Endothelial cell of umbilical vein (primary cell): ENCODE measurements around the gene TEX26. TPM values are rescaled to one million over a fixed set of nuclear protein-coding genes. Genes with fewer than 3 reads are reported as not detected.

Experiments
- BruUV-seq: library from RNA; stranded (reverse); fragments of 400-500 nt; replicated peaks from 2 replicates; lab custom pipeline; 2021; lab: Mats Ljungman, UMichigan
- CTCF ChIA-PET: fragments of 300-600, 350-600 bp; sonication (Branson Sonifier 250); formaldehyde crosslinking; loops from one replicate; lab custom pipeline; 2021; ENCODE audit warnings: antibody characterized with exemption, inconsistent platforms; lab: Charles Lee
- POLR2A ChIA-PET: fragments of 300-600, 350-600 bp; sonication (Branson Sonifier 250); formaldehyde crosslinking; loops from one replicate; lab custom pipeline; 2021; ENCODE audit warnings: antibody characterized with exemption, inconsistent platforms; lab: Charles Lee
- DNase-seq: peaks from one replicate; pipeline ENCODE4 v3.0.0-alpha.2; 2011; ENCODE audit warnings: low read depth, low spot score
- FAIRE-seq: peaks from 2 replicates; lab custom pipeline; 2011; peaks lifted over from hg19 to GRCh38; lab: Jason Lieb, UNC
- H2AFZ ChIP-seq: 2 replicates; pipeline ENCODE4 v1.6.0; 2012; ENCODE audit warnings: low read depth, low read length, control low read depth, inconsistent platforms
- H3K27ac ChIP-seq: 2 replicates; pipeline ENCODE4 v1.5.1; 2011; ENCODE audit warnings: low read depth, mild to moderate bottlenecking, control low read depth, low read length, moderate library complexity; ENCODE audit not compliant: insufficient read depth
- H3K27me3 ChIP-seq, 2 experiments: 2 replicates each; pipeline versions ENCODE4 v1.6.0 to v1.6.1; 2011; ENCODE audit warnings: low read length in 2 of 2, mixed read lengths in 1 of 2; ENCODE audit not compliant: control insufficient read depth in 2 of 2, insufficient read depth in 2 of 2
- H3K36me3 ChIP-seq, 2 experiments: 2 replicates in 1 of 2; 3 replicates in 1 of 2; pipeline ENCODE4 v1.5.1; 2011; ENCODE audit warnings: low read length in 2 of 2, mild to moderate bottlenecking in 1 of 2, moderate library complexity in 1 of 2; ENCODE audit not compliant: control insufficient read depth in 2 of 2, insufficient read depth in 2 of 2; ENCODE audit errors: extremely low read depth in 1 of 2
- H3K4me1 ChIP-seq: 3 replicates; pipeline ENCODE4 v1.5.1; 2011; ENCODE audit warnings: mild to moderate bottlenecking, low read length; ENCODE audit not compliant: control insufficient read depth, insufficient read depth; ENCODE audit errors: extremely low read depth
- H3K4me2 ChIP-seq: 2 replicates; pipeline ENCODE4 v1.6.1; 2011; ENCODE audit warnings: low read length, control low read depth, mixed read lengths; ENCODE audit not compliant: insufficient read depth
- H3K4me3 ChIP-seq, 3 experiments: fragments of 200-600 bp in 1 of 3; sonication (generic), shearing (Covaris generic) in 1 of 3; replicated peaks in 1 of 3; 2 replicates each; pipeline ENCODE4 v1.5.1; 2011 to 2016; ENCODE audit warnings: control low read depth in 3 of 3, low read length in 3 of 3, mild to moderate bottlenecking in 2 of 3, inconsistent platforms in 1 of 3, low read depth in 1 of 3, moderate library complexity in 1 of 3; ENCODE audit not compliant: insufficient read depth in 1 of 3
- H3K79me2 ChIP-seq: 2 replicates; pipeline ENCODE4 v1.6.0; 2012; ENCODE audit warnings: low read length, inconsistent platforms; ENCODE audit not compliant: control insufficient read depth, insufficient read depth
- H3K9ac ChIP-seq: replicated peaks from 2 replicates; pipeline ENCODE3; 2011; ENCODE audit warnings: low read length, control low read depth; ENCODE audit not compliant: insufficient read depth; ENCODE audit errors: extremely low read depth
- H3K9me1 ChIP-seq: replicated peaks from 3 replicates; pipeline ENCODE4 v1.6.0; 2011; ENCODE audit warnings: mild to moderate bottlenecking, low read length; ENCODE audit not compliant: control insufficient read depth, insufficient read depth; ENCODE audit errors: extremely low read depth
- H3K9me3 ChIP-seq: replicated peaks from 2 replicates; pipeline ENCODE4 v1.5.1; 2012; ENCODE audit warnings: low read length, inconsistent platforms; ENCODE audit not compliant: control insufficient read depth, insufficient read depth
- H4K20me1 ChIP-seq: replicated peaks from 2 replicates; pipeline ENCODE3; 2011; ENCODE audit warnings: mild to moderate bottlenecking, low read length; ENCODE audit not compliant: control insufficient read depth, insufficient read depth; ENCODE audit errors: extremely low read depth
- CTCF ChIP-seq, 2 donors: IDR thresholded peaks; 1 replicate in 1 of 2; 2 replicates in 1 of 2; pipeline ENCODE4 v1.5.1; 2011; ENCODE audit warnings: low read length in 2 of 2, mild to moderate bottlenecking in 2 of 2, moderate library complexity in 2 of 2, control low read depth in 1 of 2, inconsistent platforms in 1 of 2, low read depth in 1 of 2; ENCODE audit not compliant: insufficient read depth in 1 of 2; ENCODE audit errors: extremely low read depth in 1 of 2
- EZH2 ChIP-seq: IDR thresholded peaks from 2 replicates; pipeline ENCODE4 v1.6.1; 2012; ENCODE audit warnings: borderline replicate concordance, low read depth, mild to moderate bottlenecking, moderate library complexity, low read length, inconsistent platforms; ENCODE audit not compliant: severe bottlenecking
- FOS ChIP-seq: IDR thresholded peaks from 2 replicates; pipeline ENCODE4 v1.6.1; 2011; ENCODE audit warnings: mild to moderate bottlenecking, low read length, moderate library complexity, borderline replicate concordance; ENCODE audit not compliant: insufficient read depth
- GATA2 ChIP-seq: IDR thresholded peaks from 2 replicates; pipeline ENCODE4 v1.7.0; 2011; ENCODE audit warnings: low read depth, mild to moderate bottlenecking, moderate library complexity, mixed read lengths, low read length; ENCODE audit not compliant: insufficient read length, insufficient read depth
- JUN ChIP-seq: IDR thresholded peaks from 2 replicates; pipeline ENCODE4 v1.6.1; 2011; ENCODE audit warnings: borderline replicate concordance, low read depth; ENCODE audit not compliant: insufficient read length, insufficient read depth
- MAX ChIP-seq: IDR thresholded peaks from 2 replicates; pipeline ENCODE4 v1.6.1; 2011; ENCODE audit not compliant: insufficient read depth, insufficient read length
- MYC ChIP-seq: IDR thresholded peaks from one replicate; pipeline ENCODE4 v1.6.1; 2011; ENCODE audit warnings: mild to moderate bottlenecking, low read depth, low read length
- POLR2A ChIP-seq: IDR thresholded peaks from 2 replicates; pipeline ENCODE4 v1.6.1; 2012; ENCODE audit warnings: low read depth, mild to moderate bottlenecking, control low read depth, low read length
- POLR2AphosphoS5 ChIP-seq: IDR thresholded peaks from 2 replicates; pipeline ENCODE4 v1.6.1; 2012; ENCODE audit warnings: low read depth, mild to moderate bottlenecking, control low read depth, low read length, moderate library complexity; ENCODE audit not compliant: insufficient read depth
- dilution Hi-C: fragments of 300-500 bp; cut with MboI; formaldehyde crosslinking; loops from one replicate; pipeline ENCODE4 v1.15.0; 2019; ENCODE audit warnings: low sequenced_read_pairs; ENCODE audit not compliant: extremely low pct_ligation_motif_present
- intact Hi-C: fragments of 100-400 bp; cut with micrococcal nuclease; formaldehyde crosslinking; loops from one replicate; pipeline ENCODE4 v1.10.0; 2022
- polyA plus RNA-seq, 4 experiments: library from polyadenylated mRNA; depleted of rRNA in 3 of 4; stranded (reverse) in 3 of 4; unstranded in 1 of 4; fragments of >200 nt; gene quantifications; 2 replicates each; pipeline versions ENCODE4 v1.2.1 to v1.2.3, GENCODE V29; 2011 to 2012; ENCODE audit warnings: missing spikeins in 1 of 4
- total RNA-seq: library from RNA; stranded (reverse); gene quantifications from 2 replicates; pipeline ENCODE4 v1.2.3, GENCODE V29; 2021

Gene TEX26
- total and polyA plus RNA-seq, 2 donors (not counting 3 experiments of a cell fraction or from before 2014, with no cell fraction given): not detected

GRCh38 chr13:30984620-30985019, 52.2 kb downstream of the TEX26 start:
- no peak overlapping the region for H3K27ac ChIP-seq
- no peak for TF ChIP-seq EZH2
- TF ChIP-seq MYC: no peak
- no peak for TF ChIP-seq MAX
- TF ChIP-seq POLR2A: no peak
- no peak for TF ChIP-seq POLR2AphosphoS5
- no peak for TF ChIP-seq FOS
- TF ChIP-seq JUN: no peak
- no peak for TF ChIP-seq GATA2
- no peak for TF ChIP-seq CTCF (IDR thresholded peaks at IDR 0.05; ENCODE audit: extremely low read depth in 1 of 2, insufficient read depth in 1 of 2, low read depth in 1 of 2, low read length in 2 of 2)
- no peak overlapping the region for H2AFZ ChIP-seq
- DNase-seq (no peak), FAIRE-seq (no peak)
- peaks cover 0 to 3% of the 10 kb centered on the region in 2 experiments for H3K27me3 ChIP-seq
- no peak overlapping the region for H3K9ac ChIP-seq
- no peaks in the 10 kb centered on the region for H4K20me1 ChIP-seq
- CTCF ChIA-PET: interaction anchor here (1.3 to 1.8 kb wide), 3 partner anchors 14 to 60 kb away, joined by 3 to 6 read pairs (median 5); no protein-coding TSS in a partner anchor
- POLR2A ChIA-PET: no interaction called here
- dilution Hi-C loops: no loop called here
- no TSS peak for BruUV-seq
- no peaks in the 10 kb centered on the region for H3K9me3 ChIP-seq
- H3K9me1 ChIP-seq: no peaks in the 10 kb centered on the region
- H3K36me3 ChIP-seq: no peaks in the 10 kb centered on the region
- H3K4me3 ChIP-seq: no peak overlapping the region
- no peaks in the 10 kb centered on the region for H3K4me1 ChIP-seq
- no peaks in the 10 kb centered on the region for H3K79me2 ChIP-seq
- intact Hi-C loops: no loop called here
- no peak overlapping the region for H3K4me2 ChIP-seq
